ENCODE results near the gene GIPR.
"Not testable (repeated sequence)": the region's sequence is repeated elsewhere in the genome, so short reads cannot be mapped to it uniquely, and the experiment has no call there.

Gene GIPR

GRCh38 chr19:45645631-45646344, 22.2 kb upstream of the GIPR start:
- peak; percentile 60 for DNase-seq (ENCODE audit: low read depth)

GRCh38 chr19:45646345-45646698, 21.7 kb upstream of the GIPR start:
- DNase-seq (ENCODE audit: low read depth), result no peak

- no peak for DNase-seq (ENCODE audit: low read depth)
Observed at GRCh38 chr19:45650722-45651121, 17.3 kb upstream of the GIPR start.

GRCh38 chr19:45653634-45654033, 14.4 kb upstream of the GIPR start:
- DNase-seq (ENCODE audit: low read depth), result no peak

GRCh38 chr19:45655073-45655472, 12.9 kb upstream of the GIPR start:
- no peak for DNase-seq (ENCODE audit: low read depth)

GRCh38 chr19:45657520-45658167, 10.4 kb upstream of the GIPR start:
- DNase-seq (ENCODE audit: low read depth), result no peak

GRCh38 chr19:45659096-45659729, 8.8 kb upstream of the GIPR start:
- no peak for DNase-seq (ENCODE audit: low read depth)

GRCh38 chr19:45660636-45661035, 7.4 kb upstream of the GIPR start:
- DNase-seq (ENCODE audit: low read depth), result no peak

GRCh38 chr19:45663800-45664199, 4.2 kb upstream of the GIPR start:
- DNase-seq (ENCODE audit: low read depth), result no peak

GRCh38 chr19:45664575-45664974, 3.4 kb upstream of the GIPR start:
- DNase-seq (ENCODE audit: low read depth), result no peak

GRCh38 chr19:45668342-45668871, 386 bp downstream of the GIPR start:
- no peak for DNase-seq (ENCODE audit: low read depth)

GRCh38 chr19:45670670-45671453, 2.8 kb downstream of the GIPR start:
- DNase-seq (ENCODE audit: low read depth), result no peak

GRCh38 chr19:45674946-45675345, 6.9 kb downstream of the GIPR start:
- no peak for DNase-seq (ENCODE audit: low read depth)

GRCh38 chr19:45676851-45677263, 8.8 kb downstream of the GIPR start:
- DNase-seq (ENCODE audit: low read depth), result no peak

- DNase-seq (ENCODE audit: low read depth), result no peak
Observed at GRCh38 chr19:45677351-45678230, 9.6 kb downstream of the GIPR start.

- DNase-seq (ENCODE audit: low read depth), result peak; percentile 38
Observed at GRCh38 chr19:45681391-45682015, 13.5 kb downstream of the GIPR start.

- no peak for DNase-seq (ENCODE audit: low read depth)
Observed at GRCh38 chr19:45682117-45682516, 14.1 kb downstream of the GIPR start.

- DNase-seq (ENCODE audit: low read depth), result no peak
Observed at GRCh38 chr19:45682908-45683307, 14.9 kb downstream of the GIPR start.

GRCh38 chr19:45685045-45685444, 17.0 kb downstream of the GIPR start:
- not testable (repeated sequence) for DNase-seq (ENCODE audit: low read depth)

- no peak for DNase-seq (ENCODE audit: low read depth)
Observed at GRCh38 chr19:45687599-45687998, 19.6 kb downstream of the GIPR start.

Measured in HS-5 (cell line).